H1 (cell line): ENCODE data around the gene SYF2. TPM values are rescaled to one million over a fixed set of nuclear protein-coding genes. Genes with fewer than 3 reads are reported as not detected.

ENCODE experiments used
- CTCF ChIA-PET: fragments of 300-600 bp; sonication (Branson Sonifier 250); formaldehyde crosslinking; loops from one replicate; lab custom pipeline; 2021; ENCODE audit not compliant: partially characterized antibody; lab: Charles Lee
- POLR2A ChIA-PET: fragments of 300-600 bp; sonication (Branson Sonifier 250); formaldehyde crosslinking; loops from one replicate; lab custom pipeline; 2021; ENCODE audit warnings: inconsistent platforms; ENCODE audit not compliant: partially characterized antibody; lab: Charles Lee
- DNase-seq, 2 experiments: peaks; one replicate each; pipeline versions ENCODE4 v3.0.0 to v3.0.0-alpha.2; 2010 to 2022; ENCODE audit warnings: low spot score in 2 of 2, low read depth in 1 of 2, mixed read lengths in 1 of 2
- FAIRE-seq: peaks from 2 replicates; lab custom pipeline; 2011; peaks lifted over from hg19 to GRCh38; lab: Jason Lieb, UNC
- H2AFZ ChIP-seq: 2 replicates; pipeline ENCODE4 v1.8.1; 2012; ENCODE audit warnings: low read length, inconsistent platforms
- H2AK5ac ChIP-seq: 2 replicates; pipeline ENCODE4 v1.6.1; 2013; ENCODE audit warnings: low read depth, low read length
- H2BK120ac ChIP-seq: replicated peaks from 2 replicates; pipeline ENCODE3; 2013; ENCODE audit warnings: low read depth, low read length, inconsistent platforms
- H2BK12ac ChIP-seq: 2 replicates; pipeline ENCODE4 v1.6.1; 2013; ENCODE audit warnings: low read depth, low read length
- H2BK15ac ChIP-seq: 2 replicates; pipeline ENCODE4 v1.6.1; 2013; ENCODE audit warnings: low read length
- H2BK20ac ChIP-seq: 2 replicates; pipeline ENCODE4 v1.6.1; 2013; ENCODE audit warnings: low read length
- H2BK5ac ChIP-seq: 2 replicates; pipeline ENCODE4 v1.6.1; 2013; ENCODE audit warnings: low read depth, low read length
- H3K14ac ChIP-seq: 2 replicates; pipeline ENCODE4 v1.6.1; 2013; ENCODE audit warnings: inconsistent platforms; ENCODE audit not compliant: insufficient read length
- H3K18ac ChIP-seq: 2 replicates; pipeline ENCODE4 v1.6.1; 2013; ENCODE audit warnings: low read length; ENCODE audit errors: extremely low read depth
- H3K23ac ChIP-seq: 2 replicates; pipeline ENCODE4 v1.6.1; 2013; ENCODE audit warnings: inconsistent platforms; ENCODE audit not compliant: insufficient read length
- H3K23me2 ChIP-seq: 2 replicates; pipeline ENCODE4 v1.6.1; 2013; ENCODE audit warnings: low read depth, low read length
- H3K27ac ChIP-seq: 2 replicates; pipeline ENCODE4 v1.6.1; 2011; ENCODE audit warnings: low read depth, low read length, inconsistent platforms
- H3K27me3 ChIP-seq, 4 experiments: replicated peaks in 1 of 4; 1 replicate in 1 of 4; 2 replicates in 3 of 4; pipeline versions ENCODE4 v1.6.1 to v1.8.1; 2011 to 2013; ENCODE audit warnings: low read length in 3 of 4, mild to moderate bottlenecking in 3 of 4, inconsistent platforms in 2 of 4, mixed read lengths in 2 of 4, moderate library complexity in 1 of 4; ENCODE audit not compliant: control insufficient read depth in 3 of 4, insufficient read depth in 3 of 4; ENCODE audit errors: extremely low read depth in 1 of 4
- H3K36me3 ChIP-seq, 4 experiments: 2 replicates each; pipeline versions ENCODE4 v1.6.1 to v1.8.1; 2011 to 2013; ENCODE audit warnings: mild to moderate bottlenecking in 4 of 4, low read length in 3 of 4, moderate library complexity in 2 of 4, control low read depth in 1 of 4, inconsistent platforms in 1 of 4; ENCODE audit not compliant: insufficient read depth in 4 of 4, control insufficient read depth in 2 of 4
- H3K4ac ChIP-seq: replicated peaks from 2 replicates; pipeline ENCODE3; 2013; ENCODE audit warnings: low read length, low read depth, mixed read lengths, inconsistent platforms; ENCODE audit not compliant: insufficient read length
- H3K4me1 ChIP-seq, 4 experiments: replicated peaks in 1 of 4; 1 replicate in 1 of 4; 2 replicates in 3 of 4; pipeline versions ENCODE4 v1.6.1 to v1.8.1; 2011 to 2013; ENCODE audit warnings: low read length in 3 of 4, inconsistent platforms in 2 of 4, mixed read lengths in 1 of 4; ENCODE audit not compliant: insufficient read depth in 4 of 4, control insufficient read depth in 3 of 4
- H3K4me2 ChIP-seq, 2 experiments: 2 replicates each; pipeline versions ENCODE4 v1.6.1 to v1.8.1; 2011 to 2013; ENCODE audit warnings: low read depth in 2 of 2, low read length in 2 of 2, control low read depth in 1 of 2, inconsistent platforms in 1 of 2, mild to moderate bottlenecking in 1 of 2; ENCODE audit not compliant: insufficient read depth in 1 of 2
- H3K4me3 ChIP-seq, 4 experiments: fragments of 200-600, 300-600 bp in 1 of 4; sonication (generic), shearing (Covaris generic), sonication (Bioruptor Twin) in 1 of 4; 2 replicates each; pipeline versions ENCODE4 v1.5.1 to v1.8.1; 2011 to 2016; ENCODE audit warnings: low read length in 4 of 4, low read depth in 3 of 4, control low read depth in 2 of 4, inconsistent platforms in 2 of 4, mild to moderate bottlenecking in 2 of 4, mixed read lengths in 1 of 4, moderate library complexity in 1 of 4; ENCODE audit not compliant: insufficient read depth in 2 of 4; ENCODE audit errors: extremely low read depth in 1 of 4
- H3K56ac ChIP-seq: replicated peaks from 2 replicates; pipeline ENCODE3; 2013; ENCODE audit warnings: low read depth, mild to moderate bottlenecking, mixed read lengths, low read length, inconsistent platforms; ENCODE audit not compliant: insufficient read length
- H3K79me1 ChIP-seq: 2 replicates; pipeline ENCODE4 v1.6.1; 2013; ENCODE audit warnings: low read depth, low read length, control low read depth
- H3K79me2 ChIP-seq, 2 experiments: 2 replicates each; pipeline versions ENCODE4 v1.6.1 to v1.8.1; 2012 to 2013; ENCODE audit warnings: low read length in 2 of 2, mild to moderate bottlenecking in 2 of 2, inconsistent platforms in 1 of 2; ENCODE audit not compliant: insufficient read depth in 2 of 2, control insufficient read depth in 1 of 2
- H3K9ac ChIP-seq, 4 experiments: replicated peaks in 1 of 4; 1 replicate in 1 of 4; 2 replicates in 3 of 4; pipeline versions ENCODE4 v1.6.1 to v1.8.1; 2011 to 2013; ENCODE audit warnings: low read depth in 3 of 4, low read length in 3 of 4, control low read depth in 2 of 4, mild to moderate bottlenecking in 2 of 4, moderate library complexity in 2 of 4, inconsistent platforms in 1 of 4; ENCODE audit errors: extremely low read depth in 1 of 4
- H3K9me3 ChIP-seq, 2 experiments: 2 replicates each; pipeline versions ENCODE4 v1.6.1 to v1.8.1; 2012 to 2013; ENCODE audit warnings: mild to moderate bottlenecking in 2 of 2, moderate library complexity in 2 of 2, control low read depth in 1 of 2, inconsistent platforms in 1 of 2, low read depth in 1 of 2, low read length in 1 of 2, mixed read lengths in 1 of 2; ENCODE audit not compliant: insufficient read depth in 2 of 2
- H4K20me1 ChIP-seq, 2 experiments: replicated peaks in 1 of 2; 2 replicates each; pipeline versions ENCODE3 to v1.8.1; 2011 to 2013; ENCODE audit warnings: inconsistent platforms in 2 of 2, low read length in 2 of 2, mild to moderate bottlenecking in 1 of 2; ENCODE audit not compliant: insufficient read depth in 2 of 2, control insufficient read depth in 1 of 2
- H4K5ac ChIP-seq: 2 replicates; pipeline ENCODE4 v1.6.1; 2013; ENCODE audit warnings: low read length, low read depth, mixed read lengths, inconsistent platforms; ENCODE audit not compliant: insufficient read length
- H4K8ac ChIP-seq: 2 replicates; pipeline ENCODE4 v1.8.0; 2013; ENCODE audit warnings: mild to moderate bottlenecking, moderate library complexity, low read length, inconsistent platforms; ENCODE audit not compliant: insufficient read depth; ENCODE audit errors: extremely low read depth
- H4K91ac ChIP-seq: replicated peaks from 2 replicates; pipeline ENCODE3; 2013; ENCODE audit warnings: low read length, mixed read lengths, inconsistent platforms; ENCODE audit not compliant: insufficient read length
- BCL11A ChIP-seq, 2 experiments: IDR thresholded peaks; one replicate each; pipeline ENCODE4 v1.6.1; 2011; ENCODE audit warnings: low read depth in 2 of 2, low read length in 2 of 2, mild to moderate bottlenecking in 2 of 2
- BRCA1 ChIP-seq: IDR thresholded peaks from 2 replicates; pipeline ENCODE4 v1.6.1; 2012; ENCODE audit warnings: low read depth, low read length, improper control_type of control experiment
- CBX5 ChIP-seq: fragments of 300-800, 300-1000 bp; sonication (generic); IDR thresholded peaks from 2 replicates; pipeline ENCODE4 v1.7.1; 2016; ENCODE audit warnings: antibody characterized with exemption, low read length, low read depth
- CHD1 ChIP-seq: IDR thresholded peaks from 2 replicates; pipeline ENCODE4 v1.6.1; 2012; ENCODE audit warnings: low read depth, low read length, improper control_type of control experiment
- CREB1 ChIP-seq: IDR thresholded peaks from 2 replicates; pipeline ENCODE4 v1.6.1; 2012; ENCODE audit warnings: inconsistent platforms
- CTBP2 ChIP-seq: IDR thresholded peaks from 2 replicates; pipeline ENCODE4 v1.7.0; 2011; ENCODE audit warnings: borderline replicate concordance, mild to moderate bottlenecking, moderate library complexity, mixed read lengths, low read length; ENCODE audit not compliant: insufficient read depth, insufficient read length
- EP300 ChIP-seq, 2 experiments: IDR thresholded peaks; 1 replicate in 1 of 2; 2 replicates in 1 of 2; pipeline ENCODE4 v1.6.1; 2011 to 2012; ENCODE audit warnings: low read depth in 2 of 2, low read length in 2 of 2, mild to moderate bottlenecking in 2 of 2, borderline replicate concordance in 1 of 2, inconsistent platforms in 1 of 2, moderate library complexity in 1 of 2
- NRF1 ChIP-seq: IDR thresholded peaks from 2 replicates; pipeline ENCODE4 v1.6.1; 2011; ENCODE audit warnings: mild to moderate bottlenecking, low read depth, low read length, improper control_type of control experiment
- RAD21 ChIP-seq, 2 experiments: IDR thresholded peaks in 1 of 2; conservative IDR thresholded peaks in 1 of 2; 2 replicates each; pipeline ENCODE4 v1.6.1; 2011; ENCODE audit warnings: low read depth in 2 of 2, low read length in 2 of 2, improper control_type of control experiment in 1 of 2, inconsistent platforms in 1 of 2, mild to moderate bottlenecking in 1 of 2, moderate library complexity in 1 of 2
- RFX5 ChIP-seq: IDR thresholded peaks from 2 replicates; pipeline ENCODE4 v1.6.1; 2011; ENCODE audit warnings: low read depth, low read length, improper control_type of control experiment, borderline replicate concordance
- RXRA ChIP-seq: IDR thresholded peaks from 2 replicates; pipeline ENCODE4 v1.6.1; 2011; ENCODE audit warnings: low read depth, mild to moderate bottlenecking, low read length, moderate library complexity; ENCODE audit not compliant: insufficient read depth
- SIX5 ChIP-seq: IDR thresholded peaks from 2 replicates; pipeline ENCODE4 v1.6.1; 2011; ENCODE audit warnings: mild to moderate bottlenecking, low read depth, low read length
- YY1 ChIP-seq: IDR thresholded peaks from 2 replicates; pipeline ENCODE4 v1.6.1; 2011; ENCODE audit warnings: low read depth, mild to moderate bottlenecking, low read length
- WGBS, 2 experiments: shearing (Covaris generic) in 1 of 2; methylation state at CpG; one replicate each; pipeline versions ENCODE4 v1.1.6 to v1.1.7; 2013 to 2015; ENCODE audit warnings: low lambda C conversion rate in 2 of 2, mixed read lengths in 2 of 2, inconsistent platforms in 1 of 2, low coverage in 1 of 2, missing lambda C conversion rate in 1 of 2; ENCODE audit not compliant: insufficient replicate concordance in 2 of 2, insufficient coverage in 1 of 2, insufficient read length in 1 of 2; ENCODE audit errors: extremely low coverage in 1 of 2, missing lambda C conversion rate in 1 of 2; 5-methylcytosine and 5-hydroxymethylcytosine counted together
- polyA plus RNA-seq, 7 experiments: library from polyadenylated mRNA; depleted of rRNA in 3 of 7; stranded (reverse) in 5 of 7; unstranded in 2 of 7; fragments of >200 nt in 5 of 7; fragments of 200-250 nt in 2 of 7; gene quantifications; 1 replicate in 5 of 7; 2 replicates in 1 of 7; 4 replicates in 1 of 7; pipeline versions ENCODE4 v1.2.1 to v1.2.3, GENCODE V29; 2011 to 2013; ENCODE audit warnings: missing spikeins in 2 of 7, mixed read lengths in 2 of 7
- total RNA-seq: library from RNA; stranded (reverse); fragmentation: NEBNext Ultra II Directional; extraction: Animal tissue kit (Norgen Biotek cat#: 25700); gene quantifications from 2 replicates; pipeline ENCODE4 v1.2.1, GENCODE V29; 2021
- TF ChIP-seq, protein P1 (sequence below): IDR thresholded peaks from 2 replicates; pipeline ENCODE4 v1.6.1; 2011; ENCODE audit warnings: low read depth, mild to moderate bottlenecking, low read length; ENCODE audit not compliant: insufficient read depth

Gene SYF2
- total and polyA plus RNA-seq, 2 of the 8 experiments (the other 6 are each of a cell fraction or from before 2014, with no cell fraction given) = 7.5 to 33.0 TPM

DNA sequence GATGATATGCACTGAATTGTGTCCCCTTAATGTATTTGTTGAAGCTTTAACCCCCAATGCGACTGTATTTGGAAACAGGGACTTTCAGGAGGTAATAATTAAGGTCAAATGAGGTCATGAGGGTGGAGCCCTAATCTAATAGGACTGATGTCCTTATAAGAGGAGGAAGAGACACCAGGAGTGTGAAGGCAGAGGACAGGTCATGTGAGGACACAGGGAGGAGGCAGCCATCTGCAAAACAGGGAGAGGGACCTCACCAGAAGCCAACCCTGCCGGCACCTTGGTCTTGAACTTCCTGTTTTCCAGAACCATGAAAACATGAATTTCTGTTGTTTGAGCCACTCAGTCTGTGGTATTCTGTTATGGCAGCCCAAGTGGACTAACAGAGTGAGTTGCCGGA lies 15.3 kb downstream of the SYF2 start:
- POLR2A ChIA-PET = interaction anchor here (3.2 kb wide), 1 partner anchor 12 kb away, joined by 11 read pairs; no protein-coding TSS in a partner anchor
- Histone ChIP-seq H3K9ac (no peak overlapping the region), H3K27ac (no peak overlapping the region), H3K27me3 (no peaks in the 10 kb centered on the region), H3K79me2 (no peaks in the 10 kb centered on the region), H3K79me1 (no peaks in the 10 kb centered on the region), H3K4me1 (no peaks in the 10 kb centered on the region), H4K91ac (no peak overlapping the region), H3K4me2 (no peak overlapping the region), H3K14ac (no peak overlapping the region), H2BK120ac (no peak overlapping the region), H3K18ac (no peak overlapping the region), H4K8ac (no peak overlapping the region), H3K9me3 (no peaks in the 10 kb centered on the region), H4K20me1 (no peaks in the 10 kb centered on the region), H2BK12ac (no peak overlapping the region), H2BK20ac (no peak overlapping the region), H2AFZ (no peak overlapping the region), H2AK5ac (no peak overlapping the region), H3K23me2 (no peaks in the 10 kb centered on the region), H3K4ac (no peak overlapping the region), H3K4me3 (no peak overlapping the region), H4K5ac (no peak overlapping the region), H3K23ac (no peak overlapping the region), H3K56ac (no peak overlapping the region), H2BK5ac (no peak overlapping the region), H3K36me3 (peaks cover 1 to 7% (median 2%) of the 10 kb centered on the region in 4 experiments; a peak in 4 of 8 replicates), H2BK15ac (no peak overlapping the region)
- WGBS, 2 experiments = 93% methylated on average over 3 of the region's 3 CpGs; no CpG with 5 or more reads in 1 of the 2 experiments
- FAIRE-seq (no peak), DNase-seq (no peak)
- CTCF ChIA-PET = interaction anchor here (0.5 to 1.7 kb wide), 5 partner anchors 16 to 303 kb away, joined by 3 to 4 read pairs (median 4); partner anchors contain the start of gene SYF2
- TF ChIP-seq RAD21 (IDR thresholded peaks at IDR 0.05 in 1 of 2, conservative IDR thresholded peaks at IDR 0.05 in 1 of 2; ENCODE audit: low read depth in 2 of 2, low read length in 2 of 2) = no peak
- no peak for TF ChIP-seq SIX5
- TF ChIP-seq CREB1 = no peak
- no peak for TF ChIP-seq CBX5
- TF ChIP-seq RFX5 = no peak
- TF ChIP-seq CTBP2 = no peak
- TF ChIP-seq, protein P1, sequence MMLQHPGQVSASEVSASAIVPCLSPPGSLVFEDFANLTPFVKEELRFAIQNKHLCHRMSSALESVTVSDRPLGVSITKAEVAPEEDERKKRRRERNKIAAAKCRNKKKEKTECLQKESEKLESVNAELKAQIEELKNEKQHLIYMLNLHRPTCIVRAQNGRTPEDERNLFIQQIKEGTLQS = no peak
- no peak for TF ChIP-seq BRCA1
- no peak for TF ChIP-seq RXRA
- no peak for TF ChIP-seq NRF1
- TF ChIP-seq BCL11A (IDR thresholded peaks at IDR 0.05; ENCODE audit: low read depth in 2 of 2, low read length in 2 of 2) = no peak
- TF ChIP-seq CHD1 = no peak
- no peak for TF ChIP-seq EP300 (IDR thresholded peaks at IDR 0.05; ENCODE audit: borderline replicate concordance in 1 of 2, low read depth in 2 of 2, low read length in 2 of 2)
- TF ChIP-seq YY1 = no peak
